ENCODE data around the gene RXRB.
A peak's percentile ranks its signal among the peaks of the same experiment; 100 is the strongest.

RXRB gene

GRCh38 chr6:33205191-33206026 is 4.9 kb upstream of the RXRB start:
- Histone ChIP-seq H3K27me3 (peaks cover 12% of the 10 kb centered on the region; the same call in 1 of the 2 replicates), H3K4me2 (peak overlapping the region; percentile 100), H3K4me1 (peaks cover 59% of the 10 kb centered on the region), H3K36me3 (peaks cover 35% of the 10 kb centered on the region), H3K27ac (no peak overlapping the region), H3K9me3 (no peaks in the 10 kb centered on the region), H4K20me1 (peaks cover 12% of the 10 kb centered on the region; the same call in 1 of the 2 replicates), H3K4me3 (peak overlapping the region; percentile 85), H3K9ac (peak overlapping the region; percentile 83)
- TF ChIP-seq Cebpa-rat (IDR thresholded peaks at IDR 0.05) = no peak

- Histone ChIP-seq H4K20me1 (peaks cover 15% of the 10 kb centered on the region; the same call in 1 of the 2 replicates), H3K27me3 (peaks cover 12% of the 10 kb centered on the region; the same call in 1 of the 2 replicates), H3K4me3 (peak within 1 kb of the TSS; percentile 85), H3K4me1 (peaks cover 58% of the 10 kb centered on the region), H3K4me2 (peak within 1 kb of the TSS; percentile 100), H3K27ac (peak within 1 kb of the TSS; percentile 65), H3K9me3 (no peaks in the 10 kb centered on the region), H3K36me3 (peaks cover 27% of the 10 kb centered on the region), H3K9ac (peak within 1 kb of the TSS; percentile 83)
- no peak for TF ChIP-seq Cebpa-rat (IDR thresholded peaks at IDR 0.05)
Measured at GRCh38 chr6:33204415-33205190, 4.1 kb upstream of the RXRB start, which contains the start of gene HSD17B8. Gene HSD17B8 (plus strand): TSS chr6:33204655. CDS start chr6:33204669, 14 bp downstream.

- Histone ChIP-seq H3K36me3 (peaks cover 24% of the 10 kb centered on the region), H3K27ac (no peak overlapping the region), H3K9ac (no peak overlapping the region), H3K4me2 (peak overlapping the region; percentile 100), H3K4me1 (peaks cover 58% of the 10 kb centered on the region), H3K4me3 (peak overlapping the region; percentile 85), H4K20me1 (peaks cover 15% of the 10 kb centered on the region; the same call in 1 of the 2 replicates), H3K9me3 (no peaks in the 10 kb centered on the region), H3K27me3 (peaks cover 12% of the 10 kb centered on the region; the same call in 1 of the 2 replicates)
- TF ChIP-seq Cebpa-rat (IDR thresholded peaks at IDR 0.05) = no peak
Measured at GRCh38 chr6:33204165-33204414, 3.6 kb upstream of the RXRB start.

DNA sequence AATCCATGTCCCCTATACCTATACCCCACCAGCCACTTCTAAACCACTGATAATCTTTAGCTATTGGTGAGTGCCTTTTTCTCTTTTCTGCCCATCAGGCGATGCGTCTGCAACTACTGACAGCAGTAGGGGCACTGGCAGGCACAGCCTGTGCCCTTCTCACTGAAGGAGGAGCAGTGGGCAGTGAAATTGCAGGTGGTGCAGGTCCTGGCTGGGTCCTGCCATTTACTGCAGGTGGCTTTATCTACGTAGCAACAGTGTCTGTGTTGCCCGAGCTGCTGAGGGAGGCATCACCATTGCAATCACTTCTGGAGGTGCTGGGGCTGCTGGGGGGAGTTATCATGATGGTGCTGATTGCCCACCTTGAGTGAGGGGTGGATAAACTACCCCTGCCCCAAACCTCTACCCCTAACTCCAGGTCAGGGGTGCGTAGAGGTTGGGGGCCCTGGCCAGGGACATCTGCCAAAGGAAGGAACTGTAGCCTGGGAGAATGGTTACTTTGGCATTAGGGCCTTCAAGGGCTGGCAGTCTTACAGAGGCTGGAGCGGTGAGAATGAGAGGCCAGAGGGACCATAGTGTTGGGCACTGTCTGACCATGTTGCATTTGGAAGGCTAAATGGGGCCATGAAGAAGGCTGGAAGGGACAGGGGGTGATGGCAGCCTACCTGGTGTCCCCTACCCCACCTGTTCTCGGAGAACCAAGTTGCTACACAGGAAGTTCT is 3.1 kb upstream of the RXRB start:
- H3K9ac ChIP-seq = no peak overlapping the region

DNA sequence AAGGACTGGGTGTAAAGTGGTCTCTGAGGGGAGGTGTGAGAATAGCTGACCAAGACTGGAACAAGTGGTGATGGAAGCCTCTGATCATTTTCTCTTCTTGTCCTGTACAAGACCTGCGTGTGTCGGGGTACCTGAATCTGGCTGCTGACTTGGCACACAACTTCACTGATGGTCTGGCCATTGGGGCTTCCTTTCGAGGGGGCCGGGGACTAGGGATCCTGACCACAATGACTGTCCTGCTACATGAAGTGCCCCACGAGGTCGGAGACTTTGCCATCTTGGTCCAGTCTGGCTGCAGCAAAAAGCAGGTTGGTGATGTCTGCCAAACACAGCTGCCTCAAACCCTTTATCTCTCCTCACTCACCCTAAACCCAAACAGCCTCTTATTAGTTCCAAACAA is 2.3 kb upstream of the RXRB start:
- H3K4me1 ChIP-seq = peaks cover 64% of the 10 kb centered on the region
- no peak overlapping the region for H3K4me3 ChIP-seq
- H3K36me3 ChIP-seq = peaks cover 31% of the 10 kb centered on the region
- H4K20me1 ChIP-seq = peaks cover 24% of the 10 kb centered on the region
- H3K27ac ChIP-seq = no peak overlapping the region
- H3K9me3 ChIP-seq = no peaks in the 10 kb centered on the region
- no peak for TF ChIP-seq Cebpa-rat (IDR thresholded peaks at IDR 0.05)
- H3K27me3 ChIP-seq = peaks cover 12% of the 10 kb centered on the region; the same call in 1 of the 2 replicates
- no peak overlapping the region for H3K4me2 ChIP-seq
- no peak overlapping the region for H3K9ac ChIP-seq

More for the DNA sequence above, 3.1 kb upstream of the RXRB start:
- Histone ChIP-seq H4K20me1 (peaks cover 16% of the 10 kb centered on the region), H3K27ac (no peak overlapping the region), H3K9me3 (no peaks in the 10 kb centered on the region), H3K4me1 (peaks cover 58% of the 10 kb centered on the region), H3K36me3 (peaks cover 24% of the 10 kb centered on the region), H3K4me3 (peak overlapping the region; percentile 85; the same call in 1 of the 2 replicates), H3K4me2 (peak overlapping the region; percentile 100), H3K27me3 (peaks cover 12% of the 10 kb centered on the region; the same call in 1 of the 2 replicates)
- TF ChIP-seq Cebpa-rat (IDR thresholded peaks at IDR 0.05) = no peak

GRCh38 chr6:33201935-33202334 is 1.5 kb upstream of the RXRB start:
- no peak for TF ChIP-seq Cebpa-rat (IDR thresholded peaks at IDR 0.05)
- Histone ChIP-seq H3K27me3 (peaks cover 12% of the 10 kb centered on the region; the same call in 1 of the 2 replicates), H3K9me3 (no peaks in the 10 kb centered on the region), H3K4me2 (peak overlapping the region; percentile 100), H3K9ac (peak overlapping the region; percentile 97), H4K20me1 (peaks cover 33% of the 10 kb centered on the region), H3K36me3 (peaks cover 37% of the 10 kb centered on the region), H3K4me3 (peak overlapping the region; percentile 85), H3K27ac (no peak overlapping the region), H3K4me1 (peaks cover 57% of the 10 kb centered on the region)

GRCh38 chr6:33201147-33201545 is 681 bp upstream of the RXRB start:
- Histone ChIP-seq H3K4me3 (peak overlapping the region; percentile 85), H3K9me3 (no peaks in the 10 kb centered on the region), H4K20me1 (peaks cover 40% of the 10 kb centered on the region), H3K27ac (peak overlapping the region; percentile 96), H3K4me2 (peak overlapping the region; percentile 100), H3K36me3 (peaks cover 45% of the 10 kb centered on the region), H3K9ac (peak overlapping the region; percentile 97), H3K27me3 (peaks cover 4% of the 10 kb centered on the region; the same call in 1 of the 2 replicates), H3K4me1 (peaks cover 57% of the 10 kb centered on the region)
- no peak for TF ChIP-seq Cebpa-rat (IDR thresholded peaks at IDR 0.05)

- H3K4me3 ChIP-seq = peak overlapping the region; percentile 85
- no peaks in the 10 kb centered on the region for H3K9me3 ChIP-seq
- H4K20me1 ChIP-seq = peaks cover 52% of the 10 kb centered on the region
- H3K4me2 ChIP-seq = peak overlapping the region; percentile 97
- TF ChIP-seq Cebpa-rat (IDR thresholded peaks at IDR 0.05) = no peak
- peak overlapping the region; percentile 97 for H3K9ac ChIP-seq
- H3K36me3 ChIP-seq = peaks cover 59% of the 10 kb centered on the region
- H3K27ac ChIP-seq = peak overlapping the region; percentile 96
- peaks cover 49% of the 10 kb centered on the region for H3K4me1 ChIP-seq
- no peaks in the 10 kb centered on the region for H3K27me3 ChIP-seq
Measured at GRCh38 chr6:33199687-33200218, 712 bp downstream of the RXRB start.

DNA sequence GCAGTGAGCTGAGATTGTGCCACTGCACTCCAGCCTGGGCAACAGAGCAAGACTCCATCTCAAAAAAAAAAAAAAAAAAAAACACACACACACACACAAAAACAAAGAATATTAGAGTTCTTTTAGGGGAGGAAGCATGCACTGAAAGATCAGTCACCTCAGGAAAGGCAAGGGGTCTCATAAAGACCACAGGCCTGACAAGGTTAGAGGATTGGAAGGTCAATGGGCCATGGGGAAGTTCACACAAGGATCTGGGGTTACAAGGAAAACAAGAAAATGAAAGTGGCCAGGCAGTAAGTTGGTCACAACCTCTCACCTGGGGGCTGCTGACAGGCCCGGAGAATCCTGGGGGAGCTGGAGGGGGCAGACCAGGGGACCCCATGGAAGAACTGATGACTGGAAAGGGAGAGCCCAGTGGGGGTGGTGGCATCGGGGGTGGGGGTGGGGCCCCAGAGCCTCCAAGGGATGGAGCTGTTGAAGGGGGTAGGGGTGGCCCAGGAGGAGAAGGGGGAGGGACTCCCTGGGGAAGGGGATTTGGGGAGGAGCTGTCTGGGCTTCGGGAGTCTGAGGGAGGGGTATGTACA is 1.5 kb downstream of the RXRB start:
- Histone ChIP-seq H3K9me3 (no peaks in the 10 kb centered on the region), H4K20me1 (peaks cover 60% of the 10 kb centered on the region), H3K4me3 (peak overlapping the region; percentile 85), H3K9ac (peak overlapping the region; percentile 97), H3K36me3 (peaks cover 66% of the 10 kb centered on the region), H3K4me1 (peaks cover 44% of the 10 kb centered on the region), H3K4me2 (peak overlapping the region; percentile 97), H3K27me3 (no peaks in the 10 kb centered on the region), H3K27ac (peak overlapping the region; percentile 96; the same call in 1 of the 2 replicates)
- no peak for TF ChIP-seq Cebpa-rat (IDR thresholded peaks at IDR 0.05)
